Mucosa of rectum (tissue), 2 donors: ENCODE data around the gene TGFBR3.

ENCODE experiments used
- H3K27ac ChIP-seq, 2 donors: one replicate each; pipeline ENCODE4 v1.7.0; 2013; ENCODE audit warnings: inconsistent platforms in 2 of 2, low read depth in 2 of 2, low read length in 2 of 2
- H3K27me3 ChIP-seq, 2 donors: one replicate each; pipeline ENCODE4 v1.7.0; 2013; ENCODE audit warnings: low read length in 2 of 2; ENCODE audit not compliant: control insufficient read depth in 2 of 2, insufficient read depth in 2 of 2
- H3K36me3 ChIP-seq, 2 donors: one replicate each; pipeline ENCODE4 v1.7.0; 2013; ENCODE audit warnings: low read length in 2 of 2; ENCODE audit not compliant: control insufficient read depth in 2 of 2, insufficient read depth in 2 of 2
- H3K4me1 ChIP-seq, 2 donors: one replicate each; pipeline ENCODE4 v1.7.0; 2013; ENCODE audit warnings: low read length in 2 of 2, mild to moderate bottlenecking in 1 of 2; ENCODE audit not compliant: control insufficient read depth in 2 of 2, insufficient read depth in 2 of 2
- H3K4me3 ChIP-seq, 2 donors: one replicate each; pipeline ENCODE4 v1.7.0; 2013; ENCODE audit warnings: low read length in 2 of 2
- H3K9ac ChIP-seq, 2 donors: one replicate each; pipeline ENCODE4 v1.7.0; 2013; ENCODE audit warnings: low read length in 2 of 2, low read depth in 1 of 2, mild to moderate bottlenecking in 1 of 2
- H3K9me3 ChIP-seq, 2 donors: one replicate each; pipeline ENCODE4 v1.7.0; 2013; ENCODE audit warnings: low read length in 2 of 2; ENCODE audit not compliant: control insufficient read depth in 2 of 2
- donor health status: healthy.
- donor health status: Normal muscosa, but diverticular disease.

TGFBR3 gene

GRCh38 chr1:91901231-91901630 is 15.3 kb upstream of the TGFBR3 start:
- Histone ChIP-seq H3K4me1 (no peaks in the 10 kb centered on the region), H3K36me3 (no peaks in the 10 kb centered on the region), H3K4me3 (no peak overlapping the region), H3K27me3 (no peaks in the 10 kb centered on the region), H3K27ac (no peak overlapping the region), H3K9ac (no peak overlapping the region), H3K9me3 (no peaks in the 10 kb centered on the region)

DNA sequence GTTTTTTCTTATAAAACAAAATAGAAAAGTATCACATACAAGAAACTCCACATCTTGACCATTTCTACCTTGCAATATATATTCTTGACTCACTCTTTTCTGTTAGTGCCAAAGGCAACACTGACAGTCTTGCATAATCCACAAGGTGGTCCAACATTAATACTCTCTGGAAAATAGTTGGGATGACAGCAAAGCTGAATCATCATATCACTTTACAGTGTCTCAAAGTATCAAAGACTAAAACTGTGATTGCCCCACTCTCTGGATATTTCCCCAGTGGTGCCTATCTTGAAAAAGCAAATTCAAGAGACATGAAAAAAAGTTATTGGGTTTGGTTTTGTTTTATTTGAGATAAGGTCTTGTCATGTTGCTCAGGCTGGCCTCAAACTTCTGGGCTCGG is 14.6 kb upstream of the TGFBR3 start:
- H3K36me3 ChIP-seq = no peaks in the 10 kb centered on the region
- H3K4me3 ChIP-seq = no peak overlapping the region
- H3K4me1 ChIP-seq = no peaks in the 10 kb centered on the region
- no peak overlapping the region for H3K27ac ChIP-seq
- no peaks in the 10 kb centered on the region for H3K9me3 ChIP-seq
- no peaks in the 10 kb centered on the region for H3K27me3 ChIP-seq
- H3K9ac ChIP-seq = no peak overlapping the region

DNA sequence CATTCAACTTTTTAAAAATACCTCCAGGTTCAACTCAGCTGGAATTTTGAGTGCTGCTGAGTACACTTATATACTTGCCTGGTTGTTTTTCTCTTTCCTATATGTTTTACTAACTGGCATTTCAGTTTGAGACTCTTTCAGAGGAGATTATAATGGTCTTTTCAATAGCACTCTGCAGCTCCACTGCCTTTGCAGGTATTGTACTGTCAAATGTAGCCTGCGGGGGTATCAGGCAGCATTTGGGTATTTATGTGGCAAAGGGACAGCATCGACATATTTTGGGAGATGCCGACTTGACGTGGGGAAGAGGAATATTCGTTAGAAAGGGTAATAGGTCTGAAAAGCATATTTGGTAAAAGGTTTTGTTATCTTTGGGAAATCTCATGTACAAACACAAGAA is 11.1 kb upstream of the TGFBR3 start:
- H3K9me3 ChIP-seq = no peaks in the 10 kb centered on the region
- H3K9ac ChIP-seq = no peak overlapping the region
- H3K27me3 ChIP-seq = no peaks in the 10 kb centered on the region
- no peak overlapping the region for H3K4me3 ChIP-seq
- no peaks in the 10 kb centered on the region for H3K36me3 ChIP-seq
- H3K4me1 ChIP-seq = no peaks in the 10 kb centered on the region
- no peak overlapping the region for H3K27ac ChIP-seq

DNA sequence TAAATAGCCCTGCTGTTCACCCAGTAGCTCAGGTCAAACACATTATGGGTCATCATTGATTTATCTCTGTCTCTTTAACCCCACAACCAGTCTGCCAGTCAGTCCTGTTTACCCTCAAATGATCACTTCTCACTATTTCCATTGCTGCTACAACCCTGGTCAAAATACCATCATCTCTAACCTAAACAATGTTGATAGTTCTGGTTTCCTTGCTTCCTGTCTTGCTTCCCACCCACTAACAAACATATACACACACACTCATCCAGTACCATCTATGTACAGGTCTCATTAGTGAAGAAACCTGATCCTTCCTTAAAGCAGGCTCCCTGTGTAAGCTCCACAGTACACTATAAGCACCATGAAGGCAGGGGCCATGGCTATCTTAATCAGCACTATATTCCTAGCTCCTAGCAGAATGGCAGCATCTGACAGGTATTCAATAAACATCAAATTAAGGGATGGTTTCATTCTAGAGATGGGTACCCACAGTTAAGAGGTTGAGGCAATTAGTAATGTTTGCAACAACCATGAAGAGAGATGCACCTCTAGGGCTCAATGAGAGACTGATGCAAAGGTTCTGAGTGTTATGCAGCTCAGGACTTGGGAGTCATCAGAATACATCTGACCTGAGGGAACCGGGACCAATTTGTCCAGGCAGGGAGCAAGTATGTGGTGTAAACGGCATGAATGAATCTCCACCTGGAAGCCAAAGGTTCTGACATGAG is 10.0 kb upstream of the TGFBR3 start:
- Histone ChIP-seq H3K27me3 (no peaks in the 10 kb centered on the region), H3K36me3 (no peaks in the 10 kb centered on the region), H3K9me3 (no peaks in the 10 kb centered on the region), H3K4me3 (no peak overlapping the region), H3K27ac (no peak overlapping the region), H3K9ac (no peak overlapping the region), H3K4me1 (no peaks in the 10 kb centered on the region)

- Histone ChIP-seq H3K9me3 (no peaks in the 10 kb centered on the region), H3K27me3 (no peaks in the 10 kb centered on the region), H3K27ac (no peak overlapping the region), H3K4me3 (no peak overlapping the region), H3K9ac (no peak overlapping the region), H3K36me3 (no peaks in the 10 kb centered on the region), H3K4me1 (no peaks in the 10 kb centered on the region)
Observed at GRCh38 chr1:91894036-91894761, 8.2 kb upstream of the TGFBR3 start.

GRCh38 chr1:91891969-91892368 is 6.0 kb upstream of the TGFBR3 start:
- no peaks in the 10 kb centered on the region for H3K9me3 ChIP-seq
- H3K9ac ChIP-seq = no peak overlapping the region
- no peaks in the 10 kb centered on the region for H3K36me3 ChIP-seq
- no peak overlapping the region for H3K27ac ChIP-seq
- no peaks in the 10 kb centered on the region for H3K4me1 ChIP-seq
- H3K4me3 ChIP-seq = no peak overlapping the region
- no peaks in the 10 kb centered on the region for H3K27me3 ChIP-seq

DNA sequence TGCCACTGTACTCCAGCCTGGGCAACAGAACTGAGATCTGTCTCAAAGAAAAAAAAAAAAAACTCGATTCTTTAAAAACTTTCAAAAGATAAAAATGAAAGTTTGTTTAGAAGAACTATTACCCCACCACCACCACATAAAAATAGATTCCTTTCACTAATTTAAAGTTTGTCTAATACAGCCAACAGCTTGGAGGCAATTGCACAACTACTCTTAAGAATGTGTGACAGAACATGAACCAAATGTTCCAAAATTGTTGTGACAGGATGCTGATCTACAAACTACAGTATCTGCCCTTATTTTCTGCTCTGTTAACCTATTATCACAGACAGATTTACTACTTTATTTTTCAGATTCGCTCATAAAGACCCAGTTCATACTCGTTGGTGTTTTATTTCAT is 5.5 kb upstream of the TGFBR3 start:
- H3K4me1 ChIP-seq = peaks cover 3 to 4% of the 10 kb centered on the region in 2 donors
- H3K36me3 ChIP-seq = no peaks in the 10 kb centered on the region
- H3K27me3 ChIP-seq = no peaks in the 10 kb centered on the region
- H3K4me3 ChIP-seq = no peak overlapping the region
- H3K9me3 ChIP-seq = no peaks in the 10 kb centered on the region
- no peak overlapping the region for H3K27ac ChIP-seq
- H3K9ac ChIP-seq = no peak overlapping the region

- peaks cover 6 to 8% of the 10 kb centered on the region in 2 donors for H3K4me1 ChIP-seq
- H3K9ac ChIP-seq = no peak overlapping the region
- no peaks in the 10 kb centered on the region for H3K9me3 ChIP-seq
- H3K27ac ChIP-seq = no peak overlapping the region
- no peak overlapping the region for H3K4me3 ChIP-seq
- H3K36me3 ChIP-seq = no peaks in the 10 kb centered on the region
- H3K27me3 ChIP-seq = peaks cover 0 to under 1% of the 10 kb centered on the region in 2 donors
Observed at GRCh38 chr1:91889717-91890459, 3.9 kb upstream of the TGFBR3 start.

DNA sequence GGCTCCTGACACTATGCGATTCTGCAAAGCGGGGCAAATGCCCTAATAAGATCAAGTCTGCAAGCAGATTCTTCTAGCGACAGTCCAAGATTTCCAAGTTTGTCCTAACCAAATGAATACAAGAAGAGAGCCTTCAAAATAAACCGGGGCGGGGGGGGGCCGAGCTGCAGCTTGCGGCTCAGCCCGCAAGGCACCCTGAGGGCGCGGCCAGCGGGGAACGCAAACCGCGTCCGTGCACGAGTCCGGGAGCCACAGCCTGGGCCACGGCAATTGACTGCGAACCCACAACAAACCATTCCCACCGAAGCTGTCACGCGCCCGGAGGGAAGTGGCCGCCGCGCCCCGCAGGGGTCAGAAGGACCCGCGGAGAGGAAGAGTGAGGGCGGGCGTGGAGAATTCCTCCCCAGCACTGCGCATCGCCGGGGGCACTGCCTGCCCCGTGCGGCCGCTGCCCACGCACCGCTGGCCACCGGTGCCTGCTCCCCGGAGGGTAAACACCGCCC is 687 bp downstream of the TGFBR3 start:
- Histone ChIP-seq H3K4me1 (peaks cover 13% of the 10 kb centered on the region in 2 donors), H3K9ac (peak overlapping the region; percentile 56 to 87), H3K27me3 (peaks cover 2 to 7% of the 10 kb centered on the region in 2 donors), H3K36me3 (no peaks in the 10 kb centered on the region), H3K4me3 (peak overlapping the region; percentile 71 to 84), H3K9me3 (no peaks in the 10 kb centered on the region), H3K27ac (peak overlapping the region; percentile 84 to 90)
